GM23338 (cell line): ENCODE results near the gene PODN. TPM values are rescaled to one million over a fixed set of nuclear protein-coding genes. Genes with fewer than 3 reads are reported as not detected.
A peak's percentile ranks its signal among the peaks of the same experiment; 100 is the strongest.

Source experiments
- ATAC-seq: fragments of 200-7000 bp; cut with Tn5 transposase; 3 replicates; pipeline ENCODE4 v1.9.1; 2020
- DNase-seq: peaks from one replicate; pipeline ENCODE4 v3.0.0-alpha.2; 2015; ENCODE audit warnings: low spot score
- H2AFZ ChIP-seq: fragments of 200-600 bp; sonication (generic); 2 replicates; pipeline ENCODE4 v1.8.0; 2016; ENCODE audit warnings: antibody characterized with exemption, mild to moderate bottlenecking, moderate library complexity
- H3F3A ChIP-seq: fragments of 200-600 bp; sonication (generic); replicated peaks from 2 replicates; pipeline ENCODE4 v1.8.0; 2017; ENCODE audit warnings: antibody characterized with exemption, mixed run types, low read depth
- H3K27ac ChIP-seq: fragments of 200-600 bp; sonication (generic); 2 replicates; pipeline ENCODE4 v1.6.1; 2016; ENCODE audit warnings: low read depth
- H3K27me3 ChIP-seq: fragments of 200-600 bp; sonication (generic); 2 replicates; pipeline ENCODE4 v1.8.0; 2016; ENCODE audit warnings: mild to moderate bottlenecking, mixed run types, moderate library complexity; ENCODE audit not compliant: insufficient read depth
- H3K36me3 ChIP-seq: fragments of 200-600 bp; sonication (generic); 2 replicates; pipeline ENCODE4 v1.8.0; 2016; ENCODE audit warnings: mild to moderate bottlenecking; ENCODE audit not compliant: insufficient read depth
- H3K4me1 ChIP-seq: fragments of 200-600 bp; sonication (generic); 2 replicates; pipeline ENCODE4 v1.8.0; 2016; ENCODE audit warnings: mild to moderate bottlenecking, moderate library complexity; ENCODE audit not compliant: insufficient read depth
- H3K4me2 ChIP-seq: fragments of 200-600 bp; sonication (generic); 2 replicates; pipeline ENCODE4 v1.7.1; 2017; ENCODE audit warnings: mixed run types
- H3K4me3 ChIP-seq: fragments of 200-600 bp; sonication (generic); 2 replicates; pipeline ENCODE4 v1.6.1; 2016; ENCODE audit warnings: mixed run types
- H3K79me2 ChIP-seq: fragments of 200-600 bp; sonication (generic); replicated peaks from 2 replicates; pipeline ENCODE4 v1.8.0; 2017; ENCODE audit warnings: mild to moderate bottlenecking; ENCODE audit not compliant: insufficient read depth
- H3K9me2 ChIP-seq: fragments of 200-600 bp; sonication (generic); 2 replicates; pipeline ENCODE4 v1.8.0; 2017; ENCODE audit not compliant: insufficient read depth
- H4K20me1 ChIP-seq: fragments of 200-600 bp; sonication (generic); replicated peaks from 2 replicates; pipeline ENCODE4 v1.8.0; 2017; ENCODE audit warnings: mild to moderate bottlenecking; ENCODE audit not compliant: insufficient read depth
- H3K27ac Mint-ChIP-seq: 2 replicates; pipeline ENCODE4 v1.8.0; 2020; ENCODE audit warnings: inconsistent platforms, mild to moderate bottlenecking, moderate library complexity, mixed read lengths
- H3K27me3 Mint-ChIP-seq: 3 replicates; pipeline ENCODE4 v1.8.0; 2022; ENCODE audit warnings: low read depth, mild to moderate bottlenecking, moderate library complexity, mixed read lengths, inconsistent platforms; ENCODE audit not compliant: insufficient read depth, poor library complexity
- H3K36me3 Mint-ChIP-seq: 3 replicates; pipeline ENCODE4 v1.8.0; 2021; ENCODE audit warnings: low read depth, mild to moderate bottlenecking, inconsistent platforms, moderate library complexity, mixed read lengths
- H3K4me1 Mint-ChIP-seq: 3 replicates; pipeline ENCODE4 v1.8.0; 2020; ENCODE audit warnings: mild to moderate bottlenecking, inconsistent platforms, mixed read lengths
- H3K4me3 Mint-ChIP-seq: 3 replicates; pipeline ENCODE4 v1.8.0; 2021; ENCODE audit warnings: moderate library complexity, mild to moderate bottlenecking, inconsistent platforms, mixed read lengths
- H3K9me3 Mint-ChIP-seq: 3 replicates; pipeline ENCODE4 v1.8.0; 2020; ENCODE audit warnings: moderate library complexity, mild to moderate bottlenecking, inconsistent platforms, mixed read lengths
- CREB1 ChIP-seq: fragments of 250-450 bp; sonication (Bioruptor Pico); IDR thresholded peaks from 2 replicates; pipeline ENCODE4 v1.5.0; 2020; ENCODE audit warnings: low read depth, mild to moderate bottlenecking, moderate library complexity
- EZH2 ChIP-seq: fragments of 200-600 bp; sonication (generic); IDR thresholded peaks from one replicate; pipeline ENCODE4 v1.8.0; 2017; ENCODE audit warnings: antibody characterized with exemption, mild to moderate bottlenecking, low read depth; ENCODE audit not compliant: unreplicated experiment
- EZH2phosphoT487 ChIP-seq: fragments of 200-600 bp; sonication (generic); IDR thresholded peaks from one replicate; pipeline ENCODE4 v1.8.1; 2018; ENCODE audit warnings: antibody characterized with exemption; ENCODE audit not compliant: unreplicated experiment
- JUNB ChIP-seq: IDR thresholded peaks from one replicate; pipeline ENCODE4 v1.6.1; 2016; ENCODE audit warnings: antibody characterized with exemption; ENCODE audit not compliant: unreplicated experiment
- NANOG ChIP-seq: IDR thresholded peaks from 2 replicates; pipeline ENCODE4 v1.6.1; 2016; ENCODE audit warnings: antibody characterized with exemption, borderline replicate concordance
- POLR2AphosphoS5 ChIP-seq: IDR thresholded peaks from 2 replicates; pipeline ENCODE4 v1.6.1; 2016; ENCODE audit warnings: antibody characterized with exemption, low read depth
- STAT1 ChIP-seq: IDR thresholded peaks from one replicate; pipeline ENCODE4 v1.6.1; 2016; ENCODE audit warnings: antibody characterized with exemption; ENCODE audit not compliant: unreplicated experiment
- ZNF114 ChIP-seq: fragments of 250-450 bp; sonication (Bioruptor Pico); IDR thresholded peaks from 2 replicates; pipeline ENCODE4 v1.5.0; 2020; ENCODE audit warnings: mild to moderate bottlenecking, moderate library complexity
- ZNF331 ChIP-seq: fragments of 250-450 bp; sonication (Bioruptor Pico); IDR thresholded peaks from 2 replicates; pipeline ENCODE4 v1.5.0; 2020; ENCODE audit warnings: low read depth, mild to moderate bottlenecking, moderate library complexity
- polyA plus RNA-seq: library from polyadenylated mRNA; unstranded; fragments of >200 nt; fragmentation: Nextera tagmentation; extraction: Ambion mirVana; gene quantifications from 2 replicates; pipeline ENCODE4 v1.2.1, GENCODE V29; 2016
- total RNA-seq: library from RNA; depleted of rRNA; stranded (reverse); fragments of >200 nt; shearing (Covaris generic); gene quantifications from 2 replicates; pipeline ENCODE4 v1.2.3, GENCODE V29; 2014
- TF ChIP-seq, protein P1 (sequence below): IDR thresholded peaks from 2 replicates; pipeline ENCODE4 v1.6.1; 2016; ENCODE audit warnings: antibody characterized with exemption
- TF ChIP-seq, protein P2 (sequence below), 2 experiments: fragments of 200-600 bp in 1 of 2; sonication (generic) in 1 of 2; conservative IDR thresholded peaks; 2 replicates each; pipeline versions ENCODE4 v1.5.1 to v1.6.1; 2016 to 2017; ENCODE audit warnings: antibody characterized with exemption in 2 of 2, low read depth in 2 of 2, mild to moderate bottlenecking in 2 of 2, moderate library complexity in 1 of 2
- TF ChIP-seq, protein P3 (sequence below): IDR thresholded peaks from one replicate; pipeline ENCODE4 v1.6.1; 2018; ENCODE audit warnings: antibody characterized with exemption; ENCODE audit not compliant: unreplicated experiment

PODN gene
- total and polyA plus RNA-seq, 2 experiments from 2014 or later = 0.16 to 0.24 TPM

DNA sequence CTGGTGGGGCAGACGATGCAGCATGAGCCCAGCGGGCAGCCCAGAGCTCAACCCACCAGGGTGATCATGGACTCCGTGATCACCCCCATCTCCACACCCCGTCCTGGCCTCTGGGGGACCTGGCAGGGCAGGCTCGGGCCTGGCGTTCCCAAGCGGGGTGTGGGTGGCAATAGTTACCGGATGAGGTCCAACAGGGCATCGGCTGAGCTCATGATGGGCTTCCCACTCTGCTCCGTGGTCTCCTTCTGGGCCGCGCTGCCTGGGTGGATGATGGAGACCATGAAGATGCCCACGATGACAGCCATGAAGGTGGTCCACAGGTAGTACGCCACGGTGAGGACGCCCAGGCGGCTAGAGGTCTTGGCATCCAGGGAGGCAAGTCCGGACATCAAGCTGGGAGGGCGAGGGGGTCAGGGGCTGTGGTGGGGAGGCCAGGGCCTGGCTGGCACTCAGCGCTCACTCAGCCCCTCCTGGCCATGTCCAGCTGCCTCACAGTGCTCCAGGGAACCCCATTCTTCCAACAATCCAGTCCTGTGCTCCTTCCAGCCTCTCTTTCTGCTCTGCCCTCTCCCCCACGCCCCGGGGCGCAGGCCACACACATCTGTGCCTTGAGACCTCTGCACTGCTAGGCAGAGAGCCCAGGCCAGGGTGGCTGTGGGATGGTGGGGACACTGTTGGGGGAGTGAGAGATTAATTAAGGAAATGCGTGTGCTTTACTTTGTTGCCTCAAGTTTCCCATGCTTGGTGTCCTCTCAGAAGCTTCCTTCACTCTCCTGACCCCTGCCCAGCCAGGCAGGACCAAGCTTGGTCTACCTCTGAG is 52.8 kb downstream of the PODN start:
- ATAC-seq (no peak), DNase-seq (no peak)
- Histone ChIP-seq H3K9me2 (no peaks in the 10 kb centered on the region), H3K27ac (no peak overlapping the region), H3K4me1 (peaks cover 8% of the 10 kb centered on the region), H4K20me1 (no peaks in the 10 kb centered on the region), H3K36me3 (no peaks in the 10 kb centered on the region), H3K27me3 (no peaks in the 10 kb centered on the region), H3F3A (no peaks in the 10 kb centered on the region), H3K4me2 (no peak overlapping the region), H3K4me3 (no peak overlapping the region), H3K79me2 (no peaks in the 10 kb centered on the region), H2AFZ (peak overlapping the region; percentile 97)
- Mint-ChIP-seq H3K9me3 (0 out of 3 replicates have a peak, but pooled peaks cover 5% of the 10 kb centered on the region), H3K27ac (no peak overlapping the region), H3K4me3 (no peak overlapping the region), H3K27me3 (peaks cover 7% of the 10 kb centered on the region), H3K4me1 (peaks cover 31% of the 10 kb centered on the region), H3K36me3 (no peaks in the 10 kb centered on the region; the same call in 2 of the 3 replicates)
- TF ChIP-seq, protein P1, sequence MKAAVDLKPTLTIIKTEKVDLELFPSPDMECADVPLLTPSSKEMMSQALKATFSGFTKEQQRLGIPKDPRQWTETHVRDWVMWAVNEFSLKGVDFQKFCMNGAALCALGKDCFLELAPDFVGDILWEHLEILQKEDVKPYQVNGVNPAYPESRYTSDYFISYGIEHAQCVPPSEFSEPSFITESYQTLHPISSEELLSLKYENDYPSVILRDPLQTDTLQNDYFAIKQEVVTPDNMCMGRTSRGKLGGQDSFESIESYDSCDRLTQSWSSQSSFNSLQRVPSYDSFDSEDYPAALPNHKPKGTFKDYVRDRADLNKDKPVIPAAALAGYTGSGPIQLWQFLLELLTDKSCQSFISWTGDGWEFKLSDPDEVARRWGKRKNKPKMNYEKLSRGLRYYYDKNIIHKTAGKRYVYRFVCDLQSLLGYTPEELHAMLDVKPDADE = no peak
- TF ChIP-seq, protein P2, sequence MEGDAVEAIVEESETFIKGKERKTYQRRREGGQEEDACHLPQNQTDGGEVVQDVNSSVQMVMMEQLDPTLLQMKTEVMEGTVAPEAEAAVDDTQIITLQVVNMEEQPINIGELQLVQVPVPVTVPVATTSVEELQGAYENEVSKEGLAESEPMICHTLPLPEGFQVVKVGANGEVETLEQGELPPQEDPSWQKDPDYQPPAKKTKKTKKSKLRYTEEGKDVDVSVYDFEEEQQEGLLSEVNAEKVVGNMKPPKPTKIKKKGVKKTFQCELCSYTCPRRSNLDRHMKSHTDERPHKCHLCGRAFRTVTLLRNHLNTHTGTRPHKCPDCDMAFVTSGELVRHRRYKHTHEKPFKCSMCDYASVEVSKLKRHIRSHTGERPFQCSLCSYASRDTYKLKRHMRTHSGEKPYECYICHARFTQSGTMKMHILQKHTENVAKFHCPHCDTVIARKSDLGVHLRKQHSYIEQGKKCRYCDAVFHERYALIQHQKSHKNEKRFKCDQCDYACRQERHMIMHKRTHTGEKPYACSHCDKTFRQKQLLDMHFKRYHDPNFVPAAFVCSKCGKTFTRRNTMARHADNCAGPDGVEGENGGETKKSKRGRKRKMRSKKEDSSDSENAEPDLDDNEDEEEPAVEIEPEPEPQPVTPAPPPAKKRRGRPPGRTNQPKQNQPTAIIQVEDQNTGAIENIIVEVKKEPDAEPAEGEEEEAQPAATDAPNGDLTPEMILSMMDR (conservative IDR thresholded peaks at IDR 0.05; ENCODE audit: low read depth in 2 of 2) = no peak
- TF ChIP-seq EZH2 (no peak), EZH2phosphoT487 (no peak), NANOG (no peak), STAT1 (no peak), ZNF331 (no peak), JUNB (no peak), ZNF114 (no peak), POLR2AphosphoS5 (no peak), CREB1 (CRISPR knock-in tag) (no peak)
- TF ChIP-seq, protein P3, sequence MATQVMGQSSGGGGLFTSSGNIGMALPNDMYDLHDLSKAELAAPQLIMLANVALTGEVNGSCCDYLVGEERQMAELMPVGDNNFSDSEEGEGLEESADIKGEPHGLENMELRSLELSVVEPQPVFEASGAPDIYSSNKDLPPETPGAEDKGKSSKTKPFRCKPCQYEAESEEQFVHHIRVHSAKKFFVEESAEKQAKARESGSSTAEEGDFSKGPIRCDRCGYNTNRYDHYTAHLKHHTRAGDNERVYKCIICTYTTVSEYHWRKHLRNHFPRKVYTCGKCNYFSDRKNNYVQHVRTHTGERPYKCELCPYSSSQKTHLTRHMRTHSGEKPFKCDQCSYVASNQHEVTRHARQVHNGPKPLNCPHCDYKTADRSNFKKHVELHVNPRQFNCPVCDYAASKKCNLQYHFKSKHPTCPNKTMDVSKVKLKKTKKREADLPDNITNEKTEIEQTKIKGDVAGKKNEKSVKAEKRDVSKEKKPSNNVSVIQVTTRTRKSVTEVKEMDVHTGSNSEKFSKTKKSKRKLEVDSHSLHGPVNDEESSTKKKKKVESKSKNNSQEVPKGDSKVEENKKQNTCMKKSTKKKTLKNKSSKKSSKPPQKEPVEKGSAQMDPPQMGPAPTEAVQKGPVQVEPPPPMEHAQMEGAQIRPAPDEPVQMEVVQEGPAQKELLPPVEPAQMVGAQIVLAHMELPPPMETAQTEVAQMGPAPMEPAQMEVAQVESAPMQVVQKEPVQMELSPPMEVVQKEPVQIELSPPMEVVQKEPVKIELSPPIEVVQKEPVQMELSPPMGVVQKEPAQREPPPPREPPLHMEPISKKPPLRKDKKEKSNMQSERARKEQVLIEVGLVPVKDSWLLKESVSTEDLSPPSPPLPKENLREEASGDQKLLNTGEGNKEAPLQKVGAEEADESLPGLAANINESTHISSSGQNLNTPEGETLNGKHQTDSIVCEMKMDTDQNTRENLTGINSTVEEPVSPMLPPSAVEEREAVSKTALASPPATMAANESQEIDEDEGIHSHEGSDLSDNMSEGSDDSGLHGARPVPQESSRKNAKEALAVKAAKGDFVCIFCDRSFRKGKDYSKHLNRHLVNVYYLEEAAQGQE = no peak
